GM19463 (cell line): ENCODE data around the gene OR13C3.
"Not testable (repeated sequence)": the region's sequence is repeated elsewhere in the genome, so short reads cannot be mapped to it uniquely, and the experiment has no call there.

ENCODE experiments used
- ATAC-seq: cut with Tn5 transposase; IDR thresholded peaks from one replicate; pipeline ENCODE4 v1.9.1; 2021; ENCODE audit warnings: mild to moderate bottlenecking, moderate library complexity; ENCODE audit not compliant: unreplicated experiment

Gene OR13C3

GRCh38 chr9:104536756-104537155 is at the start of gene OR13C3:
Gene OR13C3 (minus strand): TSS chr9:104536856. CDS start chr9:104536723, 133 bp downstream.
- no peak for ATAC-seq

GRCh38 chr9:104580562-104580961 is 43.9 kb upstream of the OR13C3 start:
- ATAC-seq, result no peak

GRCh38 chr9:104577263-104577662 is 40.6 kb upstream of the OR13C3 start:
- ATAC-seq, result no peak

GRCh38 chr9:104575456-104575855 is 38.8 kb upstream of the OR13C3 start:
- ATAC-seq, result no peak

GRCh38 chr9:104572612-104573011 is 36.0 kb upstream of the OR13C3 start:
- no peak for ATAC-seq

- no peak for ATAC-seq
These were observed 32.2 kb upstream of the OR13C3 start, which contains the start of gene OR13C8 for GRCh38 chr9:104568868-104569267. Gene OR13C8 (plus strand): TSS chr9:104569168. CDS start chr9:104569168, 0 bp downstream.

- no peak for ATAC-seq
These were observed 27.7 kb upstream of the OR13C3 start for GRCh38 chr9:104564358-104564757.

GRCh38 chr9:104556830-104557634 is 20.4 kb upstream of the OR13C3 start:
- ATAC-seq, result no peak

GRCh38 chr9:104555521-104555920 is 18.9 kb upstream of the OR13C3 start:
- no peak for ATAC-seq

GRCh38 chr9:104553261-104553660 is 16.6 kb upstream of the OR13C3 start:
- no peak for ATAC-seq

GRCh38 chr9:104544644-104545043 is 8.0 kb upstream of the OR13C3 start:
- no peak for ATAC-seq

- no peak for ATAC-seq
These were observed 2.6 kb upstream of the OR13C3 start for GRCh38 chr9:104539275-104539674.

- ATAC-seq, result no peak
These were observed 9.5 kb downstream of the OR13C3 start, which contains the start of gene OR13C4 for GRCh38 chr9:104527109-104527508. Gene OR13C4 (minus strand): TSS chr9:104527209. CDS start chr9:104527209, 0 bp downstream.

- ATAC-seq, result not testable (repeated sequence)
These were observed 16.4 kb downstream of the OR13C3 start for GRCh38 chr9:104520241-104520640.

- ATAC-seq, result no peak
These were observed 21.8 kb downstream of the OR13C3 start for GRCh38 chr9:104514901-104515300.

GRCh38 chr9:104506565-104506964 is 30.1 kb downstream of the OR13C3 start:
- no peak for ATAC-seq

GRCh38 chr9:104503963-104504362 is 32.7 kb downstream of the OR13C3 start, which contains the start of gene OR13F1:
Gene OR13F1 (plus strand): TSS chr9:104504263. CDS start chr9:104504263, 0 bp downstream.
- ATAC-seq, result no peak

- ATAC-seq, result no peak
These were observed 33.2 kb downstream of the OR13C3 start for GRCh38 chr9:104503440-104503839.

- ATAC-seq, result no peak
These were observed 41.8 kb downstream of the OR13C3 start for GRCh38 chr9:104494808-104495207.
